Measurements from ENCODE around the gene NR3C1. TPM values are rescaled to one million over a fixed set of nuclear protein-coding genes. Genes with fewer than 3 reads are reported as not detected.

Gene NR3C1
- total RNA-seq, 2 experiments from 2014 or later: 48.6 to 53.9 TPM

GRCh38 chr5:143244000-143244736, 159.3 kb downstream of the NR3C1 start:
- POLR2A ChIA-PET: no interaction called here
- Mint-ChIP-seq H3K9me3 (peaks cover 10% of the 10 kb centered on the region), H3K4me3 (no peak overlapping the region), H3K27me3 (no peaks in the 10 kb centered on the region), H3K4me1 (ENCODE audit: low read depth) (no peaks in the 10 kb centered on the region), H3K27ac (no peak overlapping the region), H3K36me3 (no peaks in the 10 kb centered on the region)
- intact Hi-C loops (cut with micrococcal nuclease): no loop called here
- CTCF ChIA-PET: no interaction called here
- no peak for DNase-seq

- no peaks in the 10 kb centered on the region for H3K27me3 Mint-ChIP-seq
- POLR2A ChIA-PET: no interaction called here
- DNase-seq: no peak
- H3K9me3 Mint-ChIP-seq: peaks cover 10% of the 10 kb centered on the region
- no peaks in the 10 kb centered on the region for H3K36me3 Mint-ChIP-seq
- no peak overlapping the region for H3K27ac Mint-ChIP-seq
- H3K4me1 Mint-ChIP-seq (ENCODE audit: low read depth): no peaks in the 10 kb centered on the region
- H3K4me3 Mint-ChIP-seq: no peak overlapping the region
- CTCF ChIA-PET: no interaction called here
- intact Hi-C loops (cut with micrococcal nuclease): no loop called here
Measured at GRCh38 chr5:143243103-143243502, 160.4 kb downstream of the NR3C1 start.

- DNase-seq: no peak
- peaks cover 10% of the 10 kb centered on the region for H3K9me3 Mint-ChIP-seq
- ChIA-PET CTCF (no interaction called here), POLR2A (no interaction called here)
- no peak overlapping the region for H3K4me3 Mint-ChIP-seq
- intact Hi-C loops (cut with micrococcal nuclease): no loop called here
- H3K36me3 Mint-ChIP-seq: no peaks in the 10 kb centered on the region
- no peaks in the 10 kb centered on the region for H3K27me3 Mint-ChIP-seq
- no peak overlapping the region for H3K27ac Mint-ChIP-seq
- no peaks in the 10 kb centered on the region for H3K4me1 Mint-ChIP-seq (ENCODE audit: low read depth)
Measured at GRCh38 chr5:143241892-143242291, 161.6 kb downstream of the NR3C1 start.

GRCh38 chr5:143239882-143240518, 163.5 kb downstream of the NR3C1 start:
- Mint-ChIP-seq H3K27ac (no peak overlapping the region), H3K36me3 (no peaks in the 10 kb centered on the region), H3K4me1 (ENCODE audit: low read depth) (no peaks in the 10 kb centered on the region), H3K4me3 (no peak overlapping the region), H3K9me3 (peaks cover 4% of the 10 kb centered on the region), H3K27me3 (no peaks in the 10 kb centered on the region)
- CTCF ChIA-PET: interaction anchor here (1.1 kb wide), 1 partner anchor 527 kb away, joined by 3 read pairs; no protein-coding TSS in a partner anchor
- POLR2A ChIA-PET: no interaction called here
- no peak for DNase-seq
- intact Hi-C loops (cut with micrococcal nuclease): no loop called here

- H3K4me1 Mint-ChIP-seq (ENCODE audit: low read depth): no peaks in the 10 kb centered on the region
- H3K27ac Mint-ChIP-seq: no peak overlapping the region
- H3K4me3 Mint-ChIP-seq: no peak overlapping the region
- POLR2A ChIA-PET: no interaction called here
- intact Hi-C loops (cut with micrococcal nuclease): no loop called here
- H3K9me3 Mint-ChIP-seq: no peaks in the 10 kb centered on the region
- H3K27me3 Mint-ChIP-seq: no peaks in the 10 kb centered on the region
- no peak for DNase-seq
- CTCF ChIA-PET: no interaction called here
- no peaks in the 10 kb centered on the region for H3K36me3 Mint-ChIP-seq
Measured at GRCh38 chr5:143238620-143239019, 164.9 kb downstream of the NR3C1 start.

- DNase-seq: no peak
- intact Hi-C loops (cut with micrococcal nuclease): no loop called here
- no peaks in the 10 kb centered on the region for H3K4me1 Mint-ChIP-seq (ENCODE audit: low read depth)
- ChIA-PET POLR2A (no interaction called here), CTCF (interaction anchor here (0.7 kb wide), 1 partner anchor 32 kb away, joined by 3 read pairs; no protein-coding TSS in a partner anchor)
- H3K27me3 Mint-ChIP-seq: no peaks in the 10 kb centered on the region
- H3K27ac Mint-ChIP-seq: no peak overlapping the region
- no peaks in the 10 kb centered on the region for H3K9me3 Mint-ChIP-seq
- no peaks in the 10 kb centered on the region for H3K36me3 Mint-ChIP-seq
- no peak overlapping the region for H3K4me3 Mint-ChIP-seq
Measured at GRCh38 chr5:143237664-143238063, 165.8 kb downstream of the NR3C1 start.

GRCh38 chr5:143236682-143237081, 166.8 kb downstream of the NR3C1 start:
- H3K4me1 Mint-ChIP-seq (ENCODE audit: low read depth): no peaks in the 10 kb centered on the region
- POLR2A ChIA-PET: no interaction called here
- no peak overlapping the region for H3K4me3 Mint-ChIP-seq
- CTCF ChIA-PET: interaction anchor here (0.6 kb wide), 1 partner anchor 83 kb away, joined by 3 read pairs; no protein-coding TSS in a partner anchor
- H3K27me3 Mint-ChIP-seq: no peaks in the 10 kb centered on the region
- no peaks in the 10 kb centered on the region for H3K36me3 Mint-ChIP-seq
- no peak for DNase-seq
- no peak overlapping the region for H3K27ac Mint-ChIP-seq
- no peaks in the 10 kb centered on the region for H3K9me3 Mint-ChIP-seq
- intact Hi-C loops (cut with micrococcal nuclease): no loop called here

- H3K4me3 Mint-ChIP-seq: no peak overlapping the region
- intact Hi-C loops (cut with micrococcal nuclease): no loop called here
- ChIA-PET POLR2A (no interaction called here), CTCF (interaction anchor here (0.9 kb wide), 1 partner anchor 90 kb away, joined by 3 read pairs; no protein-coding TSS in a partner anchor)
- no peak overlapping the region for H3K27ac Mint-ChIP-seq
- H3K27me3 Mint-ChIP-seq: no peaks in the 10 kb centered on the region
- no peak for DNase-seq
- H3K4me1 Mint-ChIP-seq (ENCODE audit: low read depth): peaks cover 8% of the 10 kb centered on the region
- no peaks in the 10 kb centered on the region for H3K36me3 Mint-ChIP-seq
- no peaks in the 10 kb centered on the region for H3K9me3 Mint-ChIP-seq
Measured at GRCh38 chr5:143235423-143235822, 168.1 kb downstream of the NR3C1 start.

GRCh38 chr5:143234162-143234842, 169.2 kb downstream of the NR3C1 start:
- peaks cover 19% of the 10 kb centered on the region for H3K4me1 Mint-ChIP-seq (ENCODE audit: low read depth)
- ChIA-PET CTCF (interaction anchor here (0.9 kb wide), 1 partner anchor 89 kb away, joined by 3 read pairs; no protein-coding TSS in a partner anchor), POLR2A (no interaction called here)
- DNase-seq: no peak
- no peaks in the 10 kb centered on the region for H3K9me3 Mint-ChIP-seq
- intact Hi-C loops (cut with micrococcal nuclease): no loop called here
- no peaks in the 10 kb centered on the region for H3K36me3 Mint-ChIP-seq
- H3K27ac Mint-ChIP-seq: no peak overlapping the region
- no peaks in the 10 kb centered on the region for H3K27me3 Mint-ChIP-seq
- no peak overlapping the region for H3K4me3 Mint-ChIP-seq

GRCh38 chr5:143233031-143233430, 170.5 kb downstream of the NR3C1 start:
- ChIA-PET POLR2A (no interaction called here), CTCF (no interaction called here)
- Mint-ChIP-seq H3K36me3 (no peaks in the 10 kb centered on the region), H3K4me1 (ENCODE audit: low read depth) (peaks cover 29% of the 10 kb centered on the region), H3K27me3 (no peaks in the 10 kb centered on the region), H3K9me3 (no peaks in the 10 kb centered on the region), H3K4me3 (no peak overlapping the region), H3K27ac (no peak overlapping the region)
- intact Hi-C loops (cut with micrococcal nuclease): no loop called here
- no peak for DNase-seq

- Mint-ChIP-seq H3K36me3 (no peaks in the 10 kb centered on the region), H3K9me3 (no peaks in the 10 kb centered on the region), H3K4me1 (ENCODE audit: low read depth) (peaks cover 29% of the 10 kb centered on the region), H3K4me3 (no peak overlapping the region), H3K27ac (no peak overlapping the region), H3K27me3 (no peaks in the 10 kb centered on the region)
- POLR2A ChIA-PET: interaction anchor here (0.6 kb wide), 1 partner anchor 55 kb away, joined by 3 read pairs; no protein-coding TSS in a partner anchor
- intact Hi-C loops (cut with micrococcal nuclease): loop anchor here (2.0 kb wide), 1 partner anchor 29 kb away; no protein-coding TSS in a partner anchor
- CTCF ChIA-PET: no interaction called here
- no peak for DNase-seq
Measured at GRCh38 chr5:143231973-143232812, 171.3 kb downstream of the NR3C1 start.

GRCh38 chr5:143231416-143231815, 172.1 kb downstream of the NR3C1 start:
- Mint-ChIP-seq H3K36me3 (no peaks in the 10 kb centered on the region), H3K4me3 (no peak overlapping the region), H3K9me3 (no peaks in the 10 kb centered on the region), H3K4me1 (ENCODE audit: low read depth) (peaks cover 29% of the 10 kb centered on the region), H3K27ac (no peak overlapping the region), H3K27me3 (no peaks in the 10 kb centered on the region)
- DNase-seq: no peak
- POLR2A ChIA-PET: interaction anchor here (0.6 kb wide), 1 partner anchor 56 kb away, joined by 3 read pairs; no protein-coding TSS in a partner anchor
- CTCF ChIA-PET: no interaction called here
- intact Hi-C loops (cut with micrococcal nuclease): loop anchor here (2.0 kb wide), 1 partner anchor 29 kb away; no protein-coding TSS in a partner anchor
